GM18909 (cell line): ENCODE data around the gene RNF17.
"Not testable (repeated sequence)": the region's sequence is repeated elsewhere in the genome, so short reads cannot be mapped to it uniquely, and the experiment has no call there.

ENCODE experiments used
- ATAC-seq: cut with Tn5 transposase; IDR thresholded peaks from one replicate; pipeline ENCODE4 v1.9.1; 2021; ENCODE audit warnings: mild to moderate bottlenecking; ENCODE audit not compliant: unreplicated experiment, poor library complexity

Gene RNF17

DNA sequence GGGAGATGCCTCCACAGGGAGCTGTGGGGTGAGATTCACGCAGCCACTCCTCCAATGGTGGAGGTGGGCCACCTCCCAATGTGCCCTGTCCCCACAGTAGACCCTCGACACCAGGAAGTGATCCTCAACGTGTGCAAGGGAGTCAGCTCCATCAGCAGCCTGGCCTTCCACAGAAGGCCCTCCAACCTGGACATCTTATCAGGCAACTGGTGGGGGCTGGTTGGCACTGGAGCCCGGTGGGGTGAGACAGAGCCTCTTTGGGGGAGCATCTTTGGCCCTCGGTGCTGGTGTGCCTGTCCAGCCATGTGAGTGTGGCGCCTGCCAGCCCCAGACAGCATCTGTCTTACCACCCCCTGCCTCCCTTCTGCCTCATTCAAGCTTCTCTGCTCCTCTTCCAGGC lies 19.7 kb upstream of the RNF17 start:
- ATAC-seq: no peak

DNA sequence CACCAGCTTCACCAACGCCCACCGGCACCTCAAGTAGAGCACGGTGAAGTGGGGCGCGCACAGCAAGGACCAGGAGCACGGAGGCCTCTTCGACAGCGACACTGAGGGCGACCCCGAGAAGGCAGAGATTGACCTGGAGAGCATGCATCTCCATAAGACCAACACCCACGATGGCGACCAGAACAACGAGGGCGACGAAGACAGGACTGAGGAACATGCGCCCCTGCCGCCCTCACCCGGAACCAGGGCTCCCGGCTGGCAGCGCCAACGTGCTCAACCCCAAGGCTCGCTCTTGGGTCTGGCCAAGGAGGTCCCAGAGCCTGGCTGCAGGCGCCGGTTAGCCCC lies 18.5 kb upstream of the RNF17 start:
- no peak for ATAC-seq

- no peak for ATAC-seq
Observed at GRCh38 chr13:24745861-24746617, 17.9 kb upstream of the RNF17 start.

DNA sequence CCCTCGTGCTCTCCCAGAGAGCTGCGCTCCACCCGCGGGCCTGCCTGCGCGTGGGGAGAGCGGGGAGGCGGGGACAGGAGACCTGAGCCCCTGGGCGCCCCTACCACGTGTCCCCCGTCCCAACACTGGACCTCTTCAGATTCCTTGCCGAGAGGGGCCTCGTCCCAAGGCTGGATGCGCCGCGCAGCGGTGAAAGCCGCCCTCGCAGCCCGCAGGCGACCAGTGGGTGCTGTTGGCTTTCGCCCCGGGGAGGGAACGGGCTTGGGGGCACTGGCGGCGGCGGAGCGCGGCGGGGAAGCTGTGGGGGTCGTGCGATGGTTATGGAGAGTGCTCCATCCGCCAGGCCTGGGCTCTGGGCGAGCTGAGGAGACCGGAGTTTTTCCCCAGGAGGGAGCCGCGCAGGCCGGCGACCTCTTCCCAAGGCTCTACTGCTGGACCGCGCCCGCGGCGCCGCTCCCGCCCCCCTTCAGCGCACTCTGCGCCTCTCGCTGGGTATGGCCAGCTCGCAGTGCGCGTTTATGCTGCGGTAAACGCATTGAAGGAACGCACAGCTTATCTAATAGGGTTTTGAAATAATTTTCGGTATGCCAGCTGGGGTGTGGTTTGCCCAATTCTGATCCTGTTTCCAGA lies 17.2 kb upstream of the RNF17 start:
- no peak for ATAC-seq

- no peak for ATAC-seq
Observed at GRCh38 chr13:24747248-24748060, 16.5 kb upstream of the RNF17 start.

DNA sequence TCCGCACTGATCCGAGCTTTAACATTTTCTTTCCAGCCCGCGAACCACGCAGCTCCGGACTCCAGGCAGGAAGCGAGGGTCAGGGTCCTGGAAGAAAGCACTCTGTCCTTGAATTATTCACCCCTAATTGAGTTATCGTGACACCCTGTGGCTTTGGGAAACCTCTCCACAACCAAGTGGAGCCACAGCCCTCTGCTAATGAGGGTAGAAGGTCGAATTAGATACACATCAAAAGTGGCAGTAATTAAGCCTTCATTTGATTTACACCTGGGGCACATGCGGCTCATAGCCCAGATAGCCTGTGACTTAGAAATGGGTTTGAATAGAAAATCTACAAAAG lies 15.9 kb upstream of the RNF17 start:
- ATAC-seq: no peak

DNA sequence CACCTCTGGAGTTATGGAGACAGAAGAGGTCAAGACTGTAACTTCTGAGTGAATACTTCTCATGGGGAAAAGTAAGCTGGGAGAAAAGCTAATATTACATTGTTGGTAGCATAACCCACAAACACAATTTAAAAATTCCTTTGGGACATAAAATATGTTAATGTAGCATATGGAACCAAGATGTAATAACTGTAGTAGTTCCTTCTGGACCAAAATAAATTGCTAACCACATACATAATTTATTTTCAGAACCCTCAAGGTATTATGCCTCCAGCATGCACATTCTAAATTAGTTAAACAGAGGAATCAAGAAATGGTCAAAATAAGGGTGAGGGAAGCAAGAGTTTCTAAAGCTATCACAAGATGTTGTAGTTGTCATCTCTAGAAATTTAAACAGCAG lies 4.8 kb upstream of the RNF17 start:
- ATAC-seq: no peak

DNA sequence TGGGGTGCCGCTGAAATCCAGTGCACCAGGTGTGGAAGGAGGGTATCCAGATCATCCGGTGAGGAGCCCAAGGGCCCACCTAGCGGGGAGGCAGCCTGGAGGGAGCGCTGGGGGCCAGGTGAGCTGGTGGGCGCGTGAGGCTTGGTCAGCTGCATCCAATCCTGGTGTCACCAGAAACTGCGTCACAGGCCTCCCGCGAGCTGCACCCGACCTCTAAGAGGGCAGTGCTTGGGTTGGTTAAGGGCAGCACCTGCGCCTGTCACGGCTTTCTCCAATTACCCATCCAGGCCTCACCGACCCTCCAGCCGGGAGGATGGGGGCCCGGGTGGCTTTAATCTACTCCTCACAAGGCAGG lies 284 bp downstream of the RNF17 start:
- ATAC-seq: no peak

DNA sequence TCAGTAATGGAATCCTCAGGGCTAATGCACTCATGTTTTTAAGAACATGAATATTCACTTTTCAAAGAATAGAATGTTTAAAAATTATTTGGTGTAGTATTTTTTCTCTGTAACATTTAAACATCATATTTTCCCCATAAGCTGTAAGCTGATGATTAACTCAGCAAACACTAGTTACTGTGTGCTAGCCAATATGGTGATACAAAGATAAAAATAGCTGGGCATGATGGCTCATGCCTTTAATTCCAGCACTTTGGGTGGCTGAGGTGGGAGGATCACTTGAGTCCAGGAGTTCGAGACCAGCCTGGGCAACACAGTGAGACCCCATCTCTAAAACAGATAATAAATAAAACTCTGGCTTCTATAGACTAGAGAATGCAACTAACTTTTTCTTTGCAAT lies 13.2 kb downstream of the RNF17 start:
- no peak for ATAC-seq

GRCh38 chr13:24784319-24784718 lies 20.4 kb downstream of the RNF17 start:
- ATAC-seq: no peak

DNA sequence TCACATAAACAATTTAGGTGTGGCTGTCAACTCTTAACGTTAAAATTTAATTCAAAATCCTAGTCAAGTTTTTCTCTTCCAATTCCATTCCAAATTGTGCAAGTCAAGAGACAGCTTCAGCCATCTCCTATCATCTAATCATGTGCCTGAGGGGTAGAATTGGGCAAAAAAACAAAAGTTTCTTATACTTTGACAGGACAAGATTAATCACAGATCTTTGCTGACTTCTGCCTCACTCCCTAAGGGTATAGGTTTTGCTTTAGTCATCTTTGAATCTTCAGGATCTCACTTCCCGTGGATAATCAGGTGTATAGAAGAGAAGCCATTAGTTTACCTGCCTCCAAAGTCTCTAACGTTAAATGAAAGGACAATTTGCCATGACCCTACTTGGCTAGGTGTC lies 24.6 kb downstream of the RNF17 start:
- no peak for ATAC-seq

- ATAC-seq: no peak
Observed at GRCh38 chr13:24802074-24802473, 38.1 kb downstream of the RNF17 start.

DNA sequence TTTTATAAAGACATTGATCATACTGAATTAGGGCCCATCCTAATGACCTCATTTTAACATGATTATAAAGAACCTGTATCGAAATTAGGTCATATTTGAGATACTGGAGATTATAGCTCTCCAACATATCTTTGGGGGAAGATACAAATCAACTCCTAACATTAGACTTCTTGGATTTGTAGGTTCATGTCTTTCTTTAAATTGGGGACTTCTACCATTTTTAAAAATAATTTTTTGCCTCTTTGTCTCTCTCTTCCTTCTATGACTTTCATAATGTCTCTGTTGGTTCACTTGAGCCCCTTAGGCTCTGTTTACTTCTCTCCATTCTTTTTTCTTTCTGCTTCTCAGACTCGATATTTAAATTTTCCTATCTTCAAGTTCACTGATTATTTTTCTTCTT lies 57.2 kb downstream of the RNF17 start:
- no peak for ATAC-seq

DNA sequence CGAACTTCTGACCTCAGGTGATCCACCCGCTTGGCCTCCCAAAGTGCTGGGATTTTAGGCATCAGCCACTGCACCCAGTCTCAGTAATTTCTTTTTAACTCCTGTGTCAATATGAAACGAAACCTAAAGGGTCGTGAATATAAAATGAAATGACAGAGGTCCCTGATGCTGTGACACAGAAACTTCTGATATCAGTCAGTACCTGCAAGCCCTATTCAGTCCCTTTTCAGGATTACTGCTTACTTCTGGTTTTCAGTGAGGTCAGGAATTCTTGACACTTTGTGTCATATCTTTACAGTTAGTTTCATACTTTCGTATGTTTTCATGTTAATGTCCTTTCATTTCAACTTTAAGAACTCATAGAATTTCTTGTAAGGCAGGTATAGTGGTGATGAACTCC lies 58.7 kb downstream of the RNF17 start:
- ATAC-seq: no peak

DNA sequence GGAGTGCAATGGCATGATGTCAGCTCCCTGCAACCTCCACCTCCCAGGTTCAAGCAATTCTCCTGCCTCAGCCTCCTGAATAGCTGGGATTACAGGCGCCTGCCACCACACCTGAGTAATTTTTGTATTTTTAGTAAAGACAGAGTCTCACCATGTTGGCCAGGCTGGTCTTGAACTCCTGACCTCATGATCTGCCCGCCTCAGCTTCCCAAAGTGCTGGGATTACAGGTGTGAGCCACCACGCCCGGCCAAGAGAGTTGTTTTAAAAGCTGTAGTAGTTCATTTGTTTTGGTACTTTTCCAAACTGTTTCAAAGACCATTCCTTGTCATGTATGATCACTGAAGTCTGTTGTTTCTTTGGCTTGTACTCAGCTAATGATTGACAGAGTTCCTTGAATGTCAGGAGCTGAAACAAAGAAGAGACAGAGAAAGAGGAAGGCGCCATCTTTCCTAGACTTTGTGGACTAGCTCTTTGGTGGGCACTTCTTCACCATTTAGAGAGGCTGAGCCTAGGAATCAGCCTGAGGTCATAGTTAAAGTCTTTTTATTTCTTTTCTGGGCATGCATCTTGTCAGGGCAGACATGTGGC lies 59.2 kb downstream of the RNF17 start:
- ATAC-seq: not testable (repeated sequence)

- ATAC-seq: no peak
Observed at GRCh38 chr13:24827799-24828198, 63.8 kb downstream of the RNF17 start.

GRCh38 chr13:24834902-24835510 lies 71.0 kb downstream of the RNF17 start:
- no peak for ATAC-seq

GRCh38 chr13:24837528-24837927 lies 73.6 kb downstream of the RNF17 start:
- not testable (repeated sequence) for ATAC-seq

GRCh38 chr13:24842549-24843274 lies 78.7 kb downstream of the RNF17 start:
- no peak for ATAC-seq

DNA sequence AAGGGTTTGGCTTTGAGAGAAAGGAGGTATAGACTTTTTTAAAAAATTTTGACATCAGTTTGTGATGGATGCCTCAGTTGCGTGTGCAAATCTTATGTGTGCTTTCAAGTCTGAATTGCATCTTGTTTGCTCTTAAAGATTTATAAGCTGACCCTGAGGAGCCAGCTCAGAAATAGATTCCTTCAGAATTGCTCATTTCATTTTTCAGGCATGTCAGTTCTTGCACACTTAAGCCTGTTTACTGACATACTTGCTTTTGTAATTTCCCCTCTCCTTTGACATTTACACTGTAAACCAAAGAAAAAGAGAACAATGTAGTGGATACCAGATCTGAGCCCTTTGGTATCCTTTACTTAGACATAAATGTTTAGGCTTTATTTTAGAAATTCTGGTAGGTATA lies 87.6 kb downstream of the RNF17 start:
- no peak for ATAC-seq
